Measurements from ENCODE around the gene ABCC1. TPM values are rescaled to one million over a fixed set of nuclear protein-coding genes. Genes with fewer than 3 reads are reported as not detected.

The ABCC1 gene
- total RNA-seq, 2 experiments from 2014 or later = 64.5 to 67.6 TPM

DNA sequence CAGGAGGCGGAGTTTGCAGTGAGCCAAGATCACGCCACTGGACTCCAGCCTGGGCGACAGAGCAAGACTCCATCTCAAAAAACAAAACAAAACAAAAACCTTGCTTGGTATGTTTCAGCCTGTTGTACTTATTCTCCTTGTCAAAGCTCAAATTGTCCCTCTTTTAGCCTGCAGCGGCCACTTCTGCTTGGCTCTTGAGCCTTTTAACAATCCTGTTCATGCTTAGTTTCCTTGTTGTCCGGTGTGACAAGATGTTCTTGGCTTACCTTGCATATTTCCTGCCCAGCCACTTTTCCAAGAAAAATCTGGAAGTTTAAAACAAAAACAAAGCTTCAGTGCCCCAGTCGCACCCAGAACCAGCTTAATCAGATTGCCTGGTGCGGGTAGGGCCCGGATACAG, 81.0 kb downstream of the ABCC1 start:
- ATAC-seq (no peak), DNase-seq (no peak)
- peaks cover 28% of the 10 kb centered on the region for H3K4me1 Mint-ChIP-seq (ENCODE audit: low read depth)
- POLR2A ChIA-PET = interaction anchor here (1.5 kb wide), 1 partner anchor 9 kb away, joined by 4 read pairs; no protein-coding TSS in a partner anchor
- intact Hi-C loops (cut with micrococcal nuclease) = no loop called here
- CTCF ChIA-PET = interaction anchor here (1.5 kb wide), 1 partner anchor 158 kb away, joined by 5 read pairs; no protein-coding TSS in a partner anchor
- no peak overlapping the region for H3K4me3 Mint-ChIP-seq
- no peak overlapping the region for H3K27ac Mint-ChIP-seq
- peaks cover 22% of the 10 kb centered on the region for H3K36me3 Mint-ChIP-seq (ENCODE audit: low read depth)
- no peaks in the 10 kb centered on the region for H3K27me3 Mint-ChIP-seq
- H3K9me3 Mint-ChIP-seq = no peaks in the 10 kb centered on the region
- TF ChIP-seq, protein P1, sequence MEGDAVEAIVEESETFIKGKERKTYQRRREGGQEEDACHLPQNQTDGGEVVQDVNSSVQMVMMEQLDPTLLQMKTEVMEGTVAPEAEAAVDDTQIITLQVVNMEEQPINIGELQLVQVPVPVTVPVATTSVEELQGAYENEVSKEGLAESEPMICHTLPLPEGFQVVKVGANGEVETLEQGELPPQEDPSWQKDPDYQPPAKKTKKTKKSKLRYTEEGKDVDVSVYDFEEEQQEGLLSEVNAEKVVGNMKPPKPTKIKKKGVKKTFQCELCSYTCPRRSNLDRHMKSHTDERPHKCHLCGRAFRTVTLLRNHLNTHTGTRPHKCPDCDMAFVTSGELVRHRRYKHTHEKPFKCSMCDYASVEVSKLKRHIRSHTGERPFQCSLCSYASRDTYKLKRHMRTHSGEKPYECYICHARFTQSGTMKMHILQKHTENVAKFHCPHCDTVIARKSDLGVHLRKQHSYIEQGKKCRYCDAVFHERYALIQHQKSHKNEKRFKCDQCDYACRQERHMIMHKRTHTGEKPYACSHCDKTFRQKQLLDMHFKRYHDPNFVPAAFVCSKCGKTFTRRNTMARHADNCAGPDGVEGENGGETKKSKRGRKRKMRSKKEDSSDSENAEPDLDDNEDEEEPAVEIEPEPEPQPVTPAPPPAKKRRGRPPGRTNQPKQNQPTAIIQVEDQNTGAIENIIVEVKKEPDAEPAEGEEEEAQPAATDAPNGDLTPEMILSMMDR (IDR thresholded peaks at IDR 0.05) = no peak

DNA sequence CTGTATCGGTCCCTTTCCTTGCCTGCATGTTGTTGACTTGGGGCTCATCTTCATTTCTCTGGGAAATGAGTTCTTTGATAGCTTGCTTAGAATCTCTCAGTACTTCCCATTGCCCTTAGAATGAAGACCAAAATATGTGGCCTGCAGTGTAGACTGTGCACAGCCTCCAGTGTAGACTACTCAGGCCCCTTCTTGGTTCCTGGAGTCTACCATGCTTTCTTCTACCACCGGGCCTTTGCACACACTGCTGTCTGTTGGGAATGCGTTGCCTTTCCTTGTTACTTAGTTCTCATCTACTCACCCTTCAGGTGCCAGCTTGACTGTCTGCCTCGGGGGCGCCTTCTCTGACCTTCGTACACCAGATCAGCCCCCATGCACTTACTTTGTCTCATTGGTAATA, 82.0 kb downstream of the ABCC1 start:
- CTCF ChIA-PET = no interaction called here
- H3K27ac Mint-ChIP-seq = no peak overlapping the region
- peaks cover 21% of the 10 kb centered on the region for H3K4me1 Mint-ChIP-seq (ENCODE audit: low read depth)
- no peak overlapping the region for H3K4me3 Mint-ChIP-seq
- peaks cover 26% of the 10 kb centered on the region for H3K36me3 Mint-ChIP-seq (ENCODE audit: low read depth)
- POLR2A ChIA-PET = no interaction called here
- ATAC-seq (no peak), DNase-seq (no peak)
- TF ChIP-seq, protein P1 (IDR thresholded peaks at IDR 0.05) = no peak
- H3K27me3 Mint-ChIP-seq = no peaks in the 10 kb centered on the region
- H3K9me3 Mint-ChIP-seq = no peaks in the 10 kb centered on the region
- intact Hi-C loops (cut with micrococcal nuclease) = no loop called here

DNA sequence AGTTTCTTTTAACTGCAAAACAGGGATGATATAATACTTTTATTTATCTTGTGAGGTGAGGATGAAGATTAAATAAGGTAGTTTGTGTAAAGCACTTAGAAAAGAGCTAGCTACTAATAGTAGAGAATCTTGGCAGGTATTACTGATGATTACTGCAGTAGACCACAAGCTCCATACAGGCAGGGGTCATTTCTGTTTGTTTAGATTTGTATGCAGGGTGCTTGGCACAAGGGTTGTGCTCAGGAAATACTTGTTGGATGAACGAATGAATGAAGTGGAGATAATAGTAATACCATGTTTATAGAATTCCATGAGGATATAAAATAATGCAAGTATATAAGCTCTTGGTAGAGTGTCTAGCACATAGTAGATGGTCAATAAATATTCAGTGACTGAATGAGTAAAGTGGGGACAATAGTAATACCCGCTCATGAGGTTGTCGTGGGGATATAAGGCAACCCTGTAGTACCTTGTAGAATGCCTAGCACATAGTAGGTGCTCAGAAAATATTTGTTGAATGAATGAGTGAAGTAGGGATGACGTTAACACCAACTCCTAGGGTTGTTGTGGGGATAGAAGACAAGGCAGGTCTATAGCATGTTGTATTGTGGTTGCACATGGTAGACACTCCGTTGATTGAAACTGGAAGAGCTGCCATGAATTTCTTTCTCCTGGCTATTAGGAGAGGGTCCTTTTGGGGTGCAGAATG, 83.0 kb downstream of the ABCC1 start:
- Mint-ChIP-seq H3K9me3 (no peaks in the 10 kb centered on the region), H3K4me3 (no peak overlapping the region), H3K36me3 (ENCODE audit: low read depth) (peaks cover 32% of the 10 kb centered on the region), H3K27ac (peak overlapping the region; percentile 73), H3K4me1 (ENCODE audit: low read depth) (peaks cover 19% of the 10 kb centered on the region), H3K27me3 (no peaks in the 10 kb centered on the region)
- CTCF ChIA-PET = interaction anchor here (1.2 to 1.4 kb wide), 4 partner anchors 10 to 144 kb away, joined by 4 to 8 read pairs (median 4); partner anchors contain the start of gene CEP20
- POLR2A ChIA-PET = interaction anchor here (0.6 kb wide), 2 partner anchors 20 to 36 kb away, joined by 3 to 4 read pairs; no protein-coding TSS in a partner anchor
- intact Hi-C loops (cut with micrococcal nuclease) = no loop called here
- ATAC-seq (no peak), DNase-seq (no peak)
- TF ChIP-seq, protein P1 (IDR thresholded peaks at IDR 0.05) = no peak

DNA sequence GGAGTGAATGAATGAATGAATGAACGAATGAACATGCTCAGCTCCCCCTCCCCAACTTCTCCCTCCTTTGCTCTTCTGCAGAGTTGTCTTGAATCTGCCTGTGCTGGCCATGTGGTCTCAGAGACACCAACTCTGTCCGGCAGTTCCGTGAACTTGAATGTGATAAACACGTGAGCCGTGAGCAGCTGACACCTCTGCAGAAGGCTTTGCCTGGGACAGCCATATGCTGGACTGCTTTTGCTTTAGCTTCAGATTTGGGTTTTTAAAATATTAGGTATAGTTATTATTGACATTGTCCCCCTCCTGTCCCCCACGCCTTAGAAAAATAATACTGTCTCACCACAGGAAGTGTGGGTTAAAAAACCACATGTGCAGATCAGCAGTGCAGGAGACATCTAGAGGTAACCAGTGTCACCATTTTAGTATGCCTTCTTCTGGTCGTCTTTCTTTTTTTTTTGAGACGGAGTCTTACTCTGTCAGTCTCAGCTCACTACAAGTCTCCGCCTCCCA, 83.8 kb downstream of the ABCC1 start:
- CTCF ChIA-PET = interaction anchor here (1.2 to 1.4 kb wide), 4 partner anchors 10 to 145 kb away, joined by 4 to 8 read pairs (median 4); partner anchors contain the start of gene CEP20
- Mint-ChIP-seq H3K4me1 (ENCODE audit: low read depth) (peaks cover 17% of the 10 kb centered on the region), H3K4me3 (no peak overlapping the region), H3K9me3 (no peaks in the 10 kb centered on the region), H3K27me3 (no peaks in the 10 kb centered on the region), H3K36me3 (ENCODE audit: low read depth) (peaks cover 37% of the 10 kb centered on the region), H3K27ac (peak overlapping the region; percentile 73)
- intact Hi-C loops (cut with micrococcal nuclease) = no loop called here
- TF ChIP-seq, protein P1 (IDR thresholded peaks at IDR 0.05) = no peak
- POLR2A ChIA-PET = interaction anchor here (0.6 to 1.0 kb wide), 2 partner anchors 8 to 20 kb away, joined by 3 to 4 read pairs; no protein-coding TSS in a partner anchor
- peak; percentile 34 for DNase-seq
- ATAC-seq = peak; percentile 86

DNA sequence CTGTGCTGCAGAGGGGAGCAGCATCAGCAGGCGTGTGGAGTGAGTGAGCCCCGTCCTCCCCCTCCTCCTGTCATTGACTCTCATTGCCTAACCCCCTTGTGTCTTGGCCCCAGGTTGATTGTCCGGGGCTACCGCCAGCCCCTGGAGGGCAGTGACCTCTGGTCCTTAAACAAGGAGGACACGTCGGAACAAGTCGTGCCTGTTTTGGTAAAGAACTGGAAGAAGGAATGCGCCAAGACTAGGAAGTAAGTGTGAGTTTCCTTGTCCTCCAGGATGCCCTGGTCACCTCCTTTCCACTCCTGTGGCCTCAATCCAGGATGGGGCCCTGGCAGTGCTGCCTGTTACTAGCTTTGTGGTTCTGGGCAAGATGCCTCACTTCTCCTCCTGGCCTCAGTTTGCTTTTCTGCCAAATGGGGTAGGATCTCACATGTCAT, 87.0 kb downstream of the ABCC1 start:
- H3K36me3 Mint-ChIP-seq (ENCODE audit: low read depth) = peaks cover 49% of the 10 kb centered on the region
- H3K4me3 Mint-ChIP-seq = no peak overlapping the region
- TF ChIP-seq, protein P1 (IDR thresholded peaks at IDR 0.05) = no peak
- DNase-seq = no peak
- ATAC-seq = no peak
- H3K27me3 Mint-ChIP-seq = no peaks in the 10 kb centered on the region
- ChIA-PET CTCF (interaction anchor here (0.6 kb wide), 1 partner anchor 63 kb away, joined by 3 read pairs; no protein-coding TSS in a partner anchor), POLR2A (no interaction called here)
- H3K9me3 Mint-ChIP-seq = no peaks in the 10 kb centered on the region
- H3K27ac Mint-ChIP-seq = no peak overlapping the region
- intact Hi-C loops (cut with micrococcal nuclease) = no loop called here
- H3K4me1 Mint-ChIP-seq (ENCODE audit: low read depth) = peaks cover 28% of the 10 kb centered on the region

Data from activated CD8-positive, alpha-beta T cell treated with anti-CD3 and anti-CD28 coated beads for 36 hours (primary cell).